GM12865 (cell line): ENCODE data around the gene KLHL41.

Experiments used
- DNase-seq: peaks from one replicate; pipeline ENCODE4 v3.0.0; 2010; ENCODE audit warnings: low read depth
- H3K4me3 ChIP-seq: 2 replicates; pipeline ENCODE4 v1.5.1; 2011; ENCODE audit warnings: mild to moderate bottlenecking, low read depth, low read length, control low read depth
- CTCF ChIP-seq: IDR thresholded peaks from 2 replicates; pipeline ENCODE4 v1.5.1; 2011; ENCODE audit warnings: low read length, control low read depth, low read depth, inconsistent platforms; ENCODE audit not compliant: insufficient read depth; ENCODE audit errors: missing control alignments

The KLHL41 gene

GRCh38 chr2:169486487-169486886, 23.0 kb upstream of the KLHL41 start:
- no peak for TF ChIP-seq CTCF
- DNase-seq = no peak
- no peak overlapping the region for H3K4me3 ChIP-seq

- no peak overlapping the region for H3K4me3 ChIP-seq
- TF ChIP-seq CTCF = no peak
- DNase-seq = no peak
These were observed 18.7 kb upstream of the KLHL41 start for GRCh38 chr2:169490834-169491233.

DNA sequence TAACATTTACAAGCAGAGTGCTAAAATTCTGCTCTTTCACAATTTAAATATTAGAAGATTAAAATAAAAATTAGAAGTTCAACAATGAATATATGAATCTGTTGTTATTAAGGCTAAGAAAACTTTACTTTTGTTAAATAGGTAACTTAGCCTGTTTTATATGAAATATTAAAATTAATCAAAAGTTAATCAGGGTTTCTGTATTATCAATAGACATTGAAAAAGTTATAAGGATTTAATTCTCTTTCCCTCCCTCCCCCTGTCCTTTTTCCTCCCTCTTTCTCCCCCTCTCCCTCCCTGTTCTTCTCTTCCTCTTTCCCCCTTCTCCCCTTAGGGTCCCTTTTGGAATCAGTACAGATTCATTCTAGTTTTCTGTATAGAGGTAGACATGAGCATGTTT, 18.1 kb upstream of the KLHL41 start:
- H3K4me3 ChIP-seq = no peak overlapping the region
- no peak for DNase-seq
- TF ChIP-seq CTCF = no peak

DNA sequence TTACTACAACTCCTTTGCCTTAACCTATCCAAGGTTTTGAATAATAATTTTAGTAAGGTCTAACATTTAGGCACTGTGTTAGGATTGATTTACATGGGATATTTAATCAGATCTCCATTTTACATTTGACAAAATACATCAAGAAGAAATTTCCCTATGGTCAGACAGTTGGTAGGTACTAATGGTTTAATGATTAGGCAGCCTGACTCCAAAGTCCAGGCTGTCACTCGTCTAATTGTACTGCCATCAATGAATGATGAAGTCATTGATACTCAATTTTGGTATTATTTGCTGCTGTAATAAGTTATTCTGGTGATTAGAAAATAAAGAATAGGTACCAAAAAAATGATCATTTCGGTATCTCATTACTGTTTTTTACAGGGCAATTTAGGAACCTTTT, 16.1 kb upstream of the KLHL41 start:
- H3K4me3 ChIP-seq = no peak overlapping the region
- no peak for TF ChIP-seq CTCF
- no peak for DNase-seq

GRCh38 chr2:169495310-169495928, 14.1 kb upstream of the KLHL41 start:
- no peak for TF ChIP-seq CTCF
- no peak overlapping the region for H3K4me3 ChIP-seq
- no peak for DNase-seq

GRCh38 chr2:169504651-169505050, 4.9 kb upstream of the KLHL41 start:
- no peak overlapping the region for H3K4me3 ChIP-seq
- DNase-seq = no peak
- no peak for TF ChIP-seq CTCF

DNA sequence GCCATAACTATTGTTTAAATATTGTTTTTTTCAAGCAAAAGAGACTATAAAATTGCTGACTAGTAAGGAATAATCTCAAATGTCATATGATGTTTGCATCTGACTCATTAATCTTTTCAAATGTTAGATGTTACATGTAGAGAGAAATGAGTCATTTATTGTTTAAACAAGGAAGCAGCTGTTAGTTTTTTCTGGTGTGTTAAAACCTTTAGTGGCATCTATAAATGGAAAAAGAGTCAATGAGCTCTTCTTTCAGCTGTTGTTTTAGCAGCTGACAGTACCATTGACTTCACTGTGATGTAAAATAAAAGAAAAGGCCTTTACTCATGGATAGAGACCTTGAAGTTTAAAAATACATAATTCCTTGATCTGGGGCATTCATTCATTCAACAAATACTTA, 1.8 kb upstream of the KLHL41 start:
- DNase-seq = no peak
- H3K4me3 ChIP-seq = no peak overlapping the region
- TF ChIP-seq CTCF = no peak
